Activated CD4-positive, alpha-beta T cell treated with anti-CD3 and anti-CD28 coated beads for 48 hours (primary cell): ENCODE measurements around the gene EIF4G3.
"Not testable (repeated sequence)": the region's sequence is repeated elsewhere in the genome, so short reads cannot be mapped to it uniquely, and the experiment has no call there.

Experiments
- DNase-seq: peaks from one replicate; pipeline ENCODE4 v3.0.0-alpha.2; 2020

Gene EIF4G3

DNA sequence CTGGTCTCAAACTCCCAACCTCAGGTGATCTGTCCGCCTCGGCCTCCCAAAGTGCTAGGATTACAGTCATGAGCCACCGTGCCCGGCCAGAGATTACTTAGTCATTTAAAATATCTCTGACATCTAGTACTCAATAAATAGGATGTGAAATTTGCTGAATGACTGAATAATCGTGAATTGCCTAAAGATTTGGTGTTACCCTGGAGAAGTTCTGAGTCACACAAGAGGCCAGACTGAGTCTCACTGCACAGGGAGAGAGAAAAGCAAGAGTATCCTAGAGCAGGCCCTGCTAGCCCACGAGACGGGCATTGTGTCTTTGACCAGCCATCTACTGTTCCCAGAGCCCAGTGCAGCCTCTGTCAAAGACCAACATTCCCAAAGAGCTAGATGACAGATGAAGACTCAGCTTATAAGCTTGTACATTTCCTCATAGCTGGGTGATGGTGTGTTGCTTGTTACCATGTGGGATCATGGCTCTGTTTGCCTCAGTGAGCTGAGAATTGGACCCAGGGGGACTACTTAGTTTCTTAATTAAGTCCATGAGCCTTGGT, 5.6 kb upstream of the EIF4G3 start:
- no peak for DNase-seq

DNA sequence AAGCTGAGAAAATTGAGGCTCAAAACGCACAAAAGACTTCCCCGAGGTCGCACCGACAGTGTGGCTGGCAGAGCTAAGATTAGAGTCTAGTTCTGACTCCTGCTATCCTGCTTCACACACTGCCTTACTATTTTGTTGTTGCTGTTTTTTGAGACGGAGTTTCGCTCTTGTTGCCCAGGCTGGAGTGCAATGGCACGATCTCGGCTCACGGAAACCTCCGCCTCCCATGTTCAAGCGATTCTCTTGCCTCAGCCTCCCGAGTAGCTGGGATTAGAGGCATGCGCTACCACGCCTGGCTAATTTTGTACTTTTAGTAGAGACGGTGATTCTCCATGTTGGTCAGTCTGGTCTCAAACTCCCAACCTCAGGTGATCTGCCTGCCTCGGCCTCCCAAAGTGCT, 1.6 kb upstream of the EIF4G3 start:
- DNase-seq = not testable (repeated sequence)

DNA sequence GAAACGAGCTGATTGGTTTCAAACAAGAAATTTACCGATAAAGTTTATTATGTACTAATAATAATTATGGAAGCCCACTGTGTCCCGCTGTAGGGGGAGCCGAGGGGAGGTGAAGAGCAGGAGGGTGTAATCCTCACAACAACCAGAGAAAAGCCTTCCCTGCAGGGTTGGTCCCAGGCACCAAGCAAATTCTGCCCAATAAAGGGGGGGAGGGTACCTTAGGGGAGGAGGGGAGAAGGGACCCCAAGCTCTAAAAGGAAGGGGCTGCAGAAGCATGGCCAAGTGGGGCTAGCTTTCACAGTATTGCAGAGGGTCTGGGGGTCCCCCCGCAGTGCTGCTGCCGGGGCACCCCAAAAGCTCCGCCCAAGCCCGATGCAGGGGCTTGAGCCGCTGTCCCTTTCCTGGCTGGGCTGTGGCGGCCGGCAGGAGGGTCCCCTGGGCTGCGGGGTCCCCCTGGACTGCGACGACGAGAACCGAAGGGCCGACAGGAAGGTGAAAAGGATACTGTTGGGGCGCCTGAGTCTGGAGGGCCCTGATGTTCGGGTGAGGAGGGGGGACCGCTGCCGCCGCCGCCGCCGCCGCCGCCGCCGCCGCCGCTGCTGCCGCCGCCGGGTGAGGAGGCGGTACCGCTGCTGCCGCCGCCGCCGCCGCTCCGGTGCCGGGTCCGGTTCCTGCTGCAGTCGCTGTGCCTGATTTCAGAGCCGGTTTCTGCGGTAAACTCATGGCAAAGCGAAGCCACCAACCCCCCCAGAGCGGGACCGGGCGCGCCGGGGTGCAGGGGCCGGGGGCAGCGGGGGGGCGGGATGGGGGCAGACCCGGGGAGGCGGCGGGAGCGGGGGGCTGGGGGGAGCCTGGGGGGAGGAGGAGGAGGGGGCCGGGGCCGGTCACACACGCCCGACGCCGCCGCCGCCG, 771 bp downstream of the EIF4G3 start:
- peak; percentile 52 for DNase-seq

DNA sequence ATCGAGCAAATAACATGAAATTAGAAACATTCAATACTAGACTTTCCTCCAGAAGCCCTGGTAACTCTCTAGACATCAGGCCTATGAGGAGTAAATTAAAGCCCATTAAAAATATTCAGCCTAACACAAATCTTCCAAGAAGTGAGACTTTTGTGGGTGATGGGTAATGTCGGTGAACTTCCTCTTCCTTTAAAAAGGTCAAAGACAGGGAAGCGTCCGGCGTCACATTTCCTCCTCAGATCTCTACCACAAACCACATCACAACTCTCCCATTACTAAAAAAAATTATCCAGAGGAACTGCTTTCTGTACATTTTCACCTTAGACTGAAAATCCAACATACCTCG, 1.4 kb downstream of the EIF4G3 start:
- DNase-seq = peak; percentile 47

DNA sequence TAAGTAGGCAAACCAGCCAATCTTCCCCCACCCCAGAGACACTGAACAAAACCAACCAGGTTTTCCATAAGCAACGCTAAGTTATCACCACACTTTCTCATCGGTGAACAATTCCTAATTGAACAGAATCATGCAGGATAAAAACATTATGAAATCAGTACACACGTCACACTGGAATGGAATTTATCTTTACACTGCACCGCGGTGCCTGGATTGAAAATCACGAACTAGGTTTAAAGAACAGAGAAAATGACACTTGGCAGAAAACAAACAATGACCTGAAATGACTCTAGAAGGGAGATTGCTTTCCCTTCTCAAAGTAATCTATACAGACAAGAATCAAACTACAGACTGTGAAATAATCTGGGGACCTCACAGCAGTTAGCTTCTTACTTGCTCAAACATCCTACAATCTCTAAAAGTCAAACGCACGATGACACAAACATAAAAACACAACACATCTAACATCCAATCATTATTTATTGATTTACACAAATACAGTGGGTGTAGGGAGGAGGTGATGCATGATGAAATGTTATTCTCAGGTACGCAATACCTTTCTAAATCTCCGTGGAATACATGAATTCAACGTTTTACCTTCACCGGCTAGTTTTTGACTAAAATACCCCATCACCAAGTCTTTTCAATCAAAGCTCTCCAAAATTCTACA, 1.9 kb downstream of the EIF4G3 start:
- DNase-seq = no peak

DNA sequence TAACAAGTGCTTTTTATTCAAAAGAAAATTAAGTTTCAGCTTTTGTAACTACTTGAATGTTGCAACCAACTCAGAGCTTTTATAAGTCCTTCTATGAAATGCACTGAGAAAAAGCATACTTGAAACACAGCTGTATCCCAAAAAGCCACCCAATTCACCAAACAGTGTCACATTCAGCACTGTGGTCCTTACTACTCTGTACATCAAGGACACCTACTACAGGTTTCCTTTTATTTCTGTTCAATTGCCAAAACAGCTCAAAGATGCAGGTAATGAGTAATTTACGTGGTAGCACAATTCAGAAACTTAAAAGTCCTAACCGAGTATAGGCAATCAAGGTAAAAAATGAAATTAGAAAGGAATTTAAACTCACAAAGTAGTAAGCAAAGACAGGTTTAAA, 2.5 kb downstream of the EIF4G3 start:
- no peak for DNase-seq

DNA sequence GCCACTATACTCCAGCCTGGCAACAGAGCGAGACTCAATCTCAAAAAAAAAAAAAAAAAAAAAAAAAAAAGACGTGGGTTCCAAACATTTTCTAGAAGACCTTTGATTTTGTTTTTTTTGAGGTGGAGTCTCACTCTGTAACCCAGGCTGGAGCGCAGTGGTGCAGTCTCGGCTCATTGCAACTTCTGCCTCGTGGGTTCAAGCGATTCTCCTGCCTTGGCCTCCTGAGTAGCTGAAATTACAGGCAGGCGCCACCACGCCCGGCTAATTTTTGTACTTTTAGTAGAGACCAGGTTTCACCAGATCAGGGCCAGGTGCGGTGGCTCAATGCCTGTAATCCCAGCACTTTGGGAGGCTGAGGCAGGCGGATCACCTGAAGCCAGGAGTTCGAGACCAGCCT, 3.6 kb downstream of the EIF4G3 start:
- not testable (repeated sequence) for DNase-seq

DNA sequence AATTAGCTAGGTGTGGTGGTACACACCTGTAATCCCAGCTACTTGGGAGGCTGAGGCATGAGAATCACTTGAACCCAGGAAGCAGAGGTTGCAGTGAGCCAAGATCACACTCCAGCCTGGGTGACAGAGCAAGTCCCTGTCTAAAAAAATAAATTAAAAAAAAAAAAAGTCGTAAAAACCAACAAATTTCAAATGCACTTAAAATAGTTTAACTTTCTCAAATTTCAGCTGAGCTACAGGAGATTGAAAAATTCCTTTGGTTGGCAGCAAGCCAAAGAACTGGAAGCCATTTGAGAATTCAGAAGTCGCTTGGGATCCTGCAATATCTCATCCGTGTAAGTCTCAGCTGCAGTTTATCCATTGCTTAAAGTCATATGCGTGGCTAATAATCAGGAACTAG, 5.9 kb downstream of the EIF4G3 start:
- not testable (repeated sequence) for DNase-seq

DNA sequence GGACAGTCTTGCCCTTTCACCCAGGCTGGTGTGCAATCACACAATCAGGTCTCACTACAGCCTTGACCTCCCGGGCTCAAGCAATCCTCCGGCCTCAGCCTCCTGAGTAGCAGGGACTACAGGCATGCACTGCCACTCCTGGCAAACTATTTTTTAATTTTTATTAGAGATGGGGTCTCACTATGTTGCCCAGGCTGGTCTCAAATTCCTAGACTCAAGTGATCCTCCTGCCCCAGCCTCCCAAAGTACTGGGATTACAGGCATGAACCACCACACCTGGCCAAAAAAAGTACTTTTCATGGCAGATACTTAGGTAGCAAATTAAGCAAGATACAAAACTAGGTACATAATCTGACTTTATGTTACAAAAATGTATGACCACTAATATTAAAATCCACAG, 8.3 kb downstream of the EIF4G3 start:
- DNase-seq = no peak

DNA sequence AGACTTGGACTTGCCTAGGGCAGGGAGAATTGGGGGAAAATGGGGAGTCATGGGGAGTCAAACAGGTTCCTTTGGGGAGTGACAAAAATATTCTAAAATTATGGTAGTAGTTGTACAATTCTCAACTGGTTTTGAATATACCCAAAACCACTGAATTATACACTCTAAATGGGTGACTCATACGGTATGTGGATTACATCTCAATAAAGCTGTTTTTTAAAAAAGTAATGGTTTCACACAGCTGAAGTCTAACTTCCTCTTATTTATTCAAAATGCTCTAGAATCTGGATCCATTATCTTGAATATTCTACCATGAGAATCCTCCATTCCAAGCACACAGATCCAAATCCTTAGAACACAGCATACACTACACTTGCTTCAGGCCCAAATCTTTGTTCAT, 11.1 kb downstream of the EIF4G3 start:
- no peak for DNase-seq

DNA sequence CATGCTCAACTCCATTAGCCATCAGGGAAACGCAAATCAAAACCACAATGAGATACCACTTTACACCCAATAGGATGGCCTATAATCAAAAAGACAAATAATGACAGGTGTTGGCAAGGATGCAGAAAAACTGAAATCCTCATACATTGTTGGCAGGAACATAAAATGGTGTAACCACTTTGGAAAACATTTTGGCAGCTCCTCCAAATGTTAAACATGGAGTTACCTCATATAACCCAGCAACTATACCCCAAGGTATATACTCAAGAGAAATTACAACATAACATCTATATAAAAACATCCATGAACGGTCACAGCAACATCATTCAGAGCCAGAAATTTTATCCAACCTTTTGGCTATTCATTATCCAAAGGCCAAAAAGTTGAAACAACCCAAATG, 11.6 kb downstream of the EIF4G3 start:
- no peak for DNase-seq

DNA sequence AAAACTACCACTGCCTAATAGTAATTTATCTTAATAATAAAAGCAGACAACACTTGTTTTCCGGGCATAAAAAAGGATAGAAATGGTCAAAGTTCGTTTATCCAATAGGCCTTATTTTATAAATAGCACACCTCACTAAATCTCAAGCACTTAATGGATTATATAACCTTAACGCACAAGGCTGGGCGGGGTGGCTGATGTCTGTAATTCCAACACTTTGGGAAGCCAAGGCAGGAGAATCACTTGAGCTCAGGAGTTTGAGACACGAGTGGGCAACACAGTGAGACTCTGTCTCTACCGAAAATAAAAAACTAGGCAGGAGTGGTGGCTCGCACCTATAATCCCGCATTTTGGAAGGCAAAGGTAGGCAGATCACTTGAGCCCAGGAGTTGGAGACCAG, 12.4 kb downstream of the EIF4G3 start:
- DNase-seq = no peak

DNA sequence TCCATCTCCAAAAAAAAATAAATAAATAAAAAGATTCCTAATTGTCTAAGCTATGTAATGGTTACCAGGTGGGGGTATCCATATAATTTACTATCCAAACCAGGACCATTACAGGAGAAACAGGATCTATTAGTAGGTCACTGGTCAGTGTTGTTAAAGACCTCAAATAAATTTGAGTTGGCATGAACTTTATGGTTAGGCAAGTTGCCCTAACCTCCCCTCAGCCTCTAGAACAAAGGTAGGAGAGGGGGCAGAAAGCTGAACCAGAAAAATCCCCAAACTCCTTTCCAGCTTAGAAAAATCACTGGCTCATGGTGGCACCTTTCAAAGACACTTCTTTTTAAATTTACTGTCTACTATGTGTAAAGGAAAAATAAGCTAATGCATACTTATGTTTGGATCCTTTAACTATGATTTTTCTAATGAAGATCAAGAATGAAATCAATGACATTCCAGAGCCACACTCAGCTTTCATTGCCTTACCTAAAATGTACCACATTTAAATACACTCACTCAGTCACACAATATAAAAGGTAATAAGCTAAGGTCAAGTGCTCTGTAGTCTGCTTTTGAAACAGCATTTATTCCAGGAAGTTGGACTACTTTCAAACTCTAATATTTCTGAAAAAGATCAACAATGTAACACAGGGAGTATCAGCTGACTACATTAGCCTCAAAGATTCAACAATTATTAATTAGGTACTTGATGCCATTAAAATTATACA, 13.8 kb downstream of the EIF4G3 start:
- no peak for DNase-seq

DNA sequence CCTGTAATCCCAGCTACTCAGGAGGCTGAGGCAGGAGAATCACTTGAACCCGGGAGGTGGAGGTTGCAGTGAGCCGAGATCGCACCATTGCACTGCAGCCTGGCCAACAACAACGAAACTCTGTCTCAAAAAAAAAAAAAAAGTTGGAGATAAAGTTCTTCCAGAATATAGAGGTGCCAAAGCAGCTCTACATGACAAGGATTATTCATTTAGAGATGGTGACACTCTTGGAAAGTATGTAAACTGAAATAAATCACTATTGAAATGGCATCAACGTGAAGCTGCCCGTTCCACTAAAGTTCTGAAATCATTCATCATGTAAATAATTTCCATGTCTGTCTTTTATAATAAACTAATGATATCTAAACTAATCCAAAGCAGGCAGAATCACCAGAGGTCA, 14.9 kb downstream of the EIF4G3 start:
- no peak for DNase-seq

DNA sequence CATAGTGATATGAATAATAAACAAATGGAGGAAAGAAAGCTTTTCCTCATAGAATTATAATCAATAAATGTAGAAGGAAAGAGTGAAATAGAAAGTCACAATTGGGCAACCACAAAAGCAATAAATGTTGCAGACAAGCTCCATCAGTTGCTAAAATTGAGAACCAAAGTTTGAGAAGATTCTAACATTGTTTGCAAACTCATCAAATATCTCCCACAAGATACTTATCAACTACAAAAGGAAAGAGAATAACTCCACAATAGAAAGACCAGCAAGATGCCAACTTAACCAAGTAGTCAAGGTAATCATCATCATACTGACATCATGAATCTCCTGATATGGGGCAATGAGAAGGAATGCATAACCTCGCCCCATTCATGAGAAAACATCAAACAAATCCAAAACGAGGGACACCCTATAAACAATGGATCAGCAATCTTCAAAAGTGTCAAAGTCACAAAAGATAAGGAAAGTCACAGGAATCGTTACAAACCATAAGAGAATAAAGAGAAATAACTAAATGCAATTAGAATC, 16.4 kb downstream of the EIF4G3 start:
- no peak for DNase-seq

DNA sequence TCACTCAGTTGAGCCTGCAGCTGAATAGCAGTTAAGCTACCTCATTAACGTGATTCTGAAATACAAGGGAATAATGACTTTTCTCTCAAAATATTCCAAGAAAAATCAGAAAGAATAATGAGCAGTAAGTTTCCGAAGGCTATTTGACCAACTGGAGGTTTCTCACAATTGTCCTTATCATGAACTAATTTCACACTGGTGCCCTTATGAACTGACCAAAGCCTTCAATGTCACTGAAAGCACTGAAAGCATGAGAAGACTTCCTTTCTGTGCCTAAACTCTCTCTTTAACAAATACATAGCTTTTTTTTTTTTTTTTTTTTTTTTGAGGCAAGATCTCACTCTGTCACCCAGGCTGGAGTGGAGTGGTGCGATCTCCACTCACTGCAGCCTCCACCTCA, 18.8 kb downstream of the EIF4G3 start:
- no peak for DNase-seq

DNA sequence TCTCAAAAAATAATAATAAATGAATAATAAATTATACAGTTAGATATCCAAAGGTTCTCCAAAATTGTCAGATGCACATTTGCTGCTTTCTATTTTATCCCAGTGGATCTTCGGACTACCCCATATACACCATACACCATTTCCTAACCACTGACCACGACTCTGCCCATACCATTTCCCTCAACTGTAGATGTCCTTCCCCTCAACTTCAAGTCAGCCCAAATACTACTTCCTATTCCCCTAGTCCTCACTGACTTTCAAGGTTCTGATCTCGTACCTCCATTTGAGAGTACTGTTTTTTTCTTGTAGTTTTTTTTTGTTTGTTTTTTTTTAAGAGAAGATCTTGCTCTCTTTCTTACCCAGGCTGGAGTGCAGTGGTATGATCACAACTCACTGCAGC, 19.6 kb downstream of the EIF4G3 start:
- no peak for DNase-seq

DNA sequence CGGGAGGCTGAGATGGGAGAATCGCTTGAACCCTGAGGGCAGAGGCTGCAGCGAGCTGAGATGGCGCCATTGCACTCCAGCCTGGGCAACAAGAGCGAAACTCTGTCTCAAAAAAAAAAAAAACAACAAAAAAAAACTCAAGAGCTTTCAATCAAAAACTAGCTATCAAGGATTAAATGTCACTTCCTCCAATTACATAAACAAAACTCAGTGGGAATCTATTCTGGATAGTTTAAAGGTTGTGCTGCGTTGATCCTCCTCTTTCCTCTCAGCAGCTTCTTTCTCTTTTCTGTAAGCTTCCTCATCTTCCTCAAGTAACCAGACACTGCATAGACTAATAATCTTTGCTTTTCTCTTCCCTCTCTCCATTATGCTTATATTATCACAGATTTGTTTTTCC, 20.7 kb downstream of the EIF4G3 start:
- DNase-seq = no peak

DNA sequence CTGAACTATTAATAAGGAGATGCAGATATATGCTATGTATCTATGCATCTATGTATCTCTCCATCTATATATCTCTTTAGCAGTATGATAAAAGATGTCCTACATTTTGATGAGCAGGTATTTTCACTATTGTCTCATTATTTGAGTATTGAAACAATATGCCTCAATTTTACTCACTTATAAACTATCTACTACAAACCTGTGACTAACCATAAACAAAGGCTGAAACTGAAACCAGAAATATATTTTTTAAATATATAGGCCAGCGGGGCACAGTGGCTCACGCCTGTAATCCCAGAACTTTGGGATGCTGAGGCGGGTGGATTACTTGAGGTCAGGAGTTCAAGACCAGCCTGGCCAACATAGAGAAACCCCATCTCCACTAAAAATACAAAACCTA, 22.0 kb downstream of the EIF4G3 start:
- DNase-seq = no peak

DNA sequence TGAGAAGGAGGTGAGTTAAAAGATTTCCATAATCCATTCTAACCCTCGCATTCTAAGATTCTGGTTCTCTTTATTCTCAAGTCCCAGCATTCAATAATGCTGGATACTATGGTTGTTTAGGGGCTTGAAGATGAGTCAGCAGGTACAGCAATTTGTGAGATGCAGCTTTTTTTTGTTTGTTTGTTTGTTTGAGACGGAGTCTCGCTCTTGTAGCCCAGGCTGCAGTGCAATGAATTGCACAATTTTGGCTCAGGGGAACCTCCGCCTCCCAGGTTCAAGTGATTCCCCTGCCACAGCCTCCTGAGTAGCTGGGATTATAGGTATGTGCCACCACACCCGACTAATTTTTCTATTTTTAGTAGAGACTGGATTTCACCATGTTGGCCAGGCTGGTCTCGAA, 23.3 kb downstream of the EIF4G3 start:
- no peak for DNase-seq

DNA sequence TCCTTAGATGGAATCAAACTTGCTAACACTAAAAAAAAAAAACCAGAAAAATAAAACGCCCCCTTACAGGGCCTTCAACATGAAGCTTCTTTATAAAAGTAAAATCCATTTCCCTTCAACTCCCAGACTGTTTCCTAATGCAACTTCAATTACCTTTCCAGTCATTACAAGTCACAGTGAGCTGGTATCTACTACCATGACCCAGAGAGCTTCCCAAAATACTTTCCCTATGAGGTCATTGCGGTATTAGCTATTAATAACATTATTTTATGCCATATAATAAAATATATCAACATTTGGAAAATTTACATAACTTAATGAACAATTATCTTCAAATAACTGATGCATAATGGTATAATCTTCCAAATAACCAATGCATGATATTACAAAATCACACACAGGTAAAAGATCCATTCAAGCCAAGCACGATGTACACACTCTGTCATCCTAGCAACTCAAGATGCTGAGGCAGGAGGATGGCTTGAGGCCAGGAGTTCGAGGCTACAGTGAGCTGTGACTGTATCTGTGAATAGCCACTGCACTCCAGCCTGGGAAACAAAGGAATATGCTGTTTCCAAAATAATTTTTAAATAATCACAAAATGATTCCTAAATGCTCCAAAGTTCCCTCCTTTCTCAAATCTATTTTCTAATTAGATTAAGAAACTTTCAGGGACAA, 24.1 kb downstream of the EIF4G3 start:
- DNase-seq = no peak

DNA sequence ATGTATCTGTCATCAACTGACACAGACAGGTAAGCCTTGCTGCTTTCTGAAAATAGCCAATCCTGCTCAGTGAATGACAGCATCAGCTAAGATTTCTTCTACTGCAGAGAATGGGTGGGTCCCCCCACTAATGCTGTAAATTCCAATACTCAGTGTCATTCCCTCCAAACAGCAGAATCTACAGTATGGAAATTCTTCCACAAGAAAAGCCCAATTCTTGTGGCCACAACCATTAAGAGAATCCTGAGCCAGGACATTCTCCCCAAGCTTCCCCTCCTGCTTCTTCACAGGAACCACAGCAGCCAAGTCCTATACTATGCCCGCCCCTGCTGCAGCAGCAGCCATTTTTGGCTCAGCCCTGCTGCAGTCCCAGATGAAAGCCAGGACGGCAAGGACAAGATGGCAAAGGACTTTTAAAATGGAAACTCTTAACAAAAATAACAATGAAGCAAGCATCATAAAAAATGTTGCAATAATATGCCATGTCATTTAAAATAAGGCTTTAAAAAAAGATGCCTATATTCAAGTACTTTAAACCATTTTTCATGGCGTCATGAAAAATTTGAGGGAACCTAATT, 26.8 kb downstream of the EIF4G3 start:
- no peak for DNase-seq
